ENCODE data around the gene GRID2. TPM values are rescaled to one million over a fixed set of nuclear protein-coding genes. Genes with fewer than 3 reads are reported as not detected.

The GRID2 gene
- total RNA-seq, 3 donors from 2014 or later = 0.44 TPM; not detected in 2

GRCh38 chr4:92678292-92678691 lies 374.5 kb downstream of the GRID2 start:
- no peak for TF ChIP-seq CTCF (IDR thresholded peaks at IDR 0.05)
- intact Hi-C loops (cut with DNase I, micrococcal nuclease) = no loop called here
- no peaks in the 10 kb centered on the region for H3K9me3 ChIP-seq
- no peak for DNase-seq
- no peak overlapping the region for H3K4me3 ChIP-seq
- H3K4me1 ChIP-seq (ENCODE audit: low read depth) = no peaks in the 10 kb centered on the region
- no peak for ATAC-seq
- H3K36me3 ChIP-seq (ENCODE audit: low read depth) = no peaks in the 10 kb centered on the region

- DNase-seq = no peak
- no peak overlapping the region for H3K4me3 ChIP-seq
- TF ChIP-seq CTCF (IDR thresholded peaks at IDR 0.05) = no peak
- no peaks in the 10 kb centered on the region for H3K36me3 ChIP-seq (ENCODE audit: low read depth)
- no peaks in the 10 kb centered on the region for H3K4me1 ChIP-seq (ENCODE audit: low read depth)
- intact Hi-C loops (cut with DNase I, micrococcal nuclease) = no loop called here
- H3K9me3 ChIP-seq = no peaks in the 10 kb centered on the region
- ATAC-seq = no peak
Observed at GRCh38 chr4:92679149-92679548, 375.4 kb downstream of the GRID2 start.

- Histone ChIP-seq H3K36me3 (ENCODE audit: low read depth) (no peaks in the 10 kb centered on the region), H3K9me3 (no peaks in the 10 kb centered on the region), H3K4me1 (ENCODE audit: low read depth) (no peaks in the 10 kb centered on the region), H3K4me3 (no peak overlapping the region)
- intact Hi-C loops (cut with DNase I, micrococcal nuclease) = no loop called here
- DNase-seq (no peak), ATAC-seq (no peak)
- no peak for TF ChIP-seq CTCF (IDR thresholded peaks at IDR 0.05)
Observed at GRCh38 chr4:92714640-92715039, 410.9 kb downstream of the GRID2 start.

- Histone ChIP-seq H3K9me3 (no peaks in the 10 kb centered on the region), H3K4me3 (no peak overlapping the region), H3K4me1 (ENCODE audit: low read depth) (no peaks in the 10 kb centered on the region), H3K36me3 (ENCODE audit: low read depth) (no peaks in the 10 kb centered on the region)
- no peak for ATAC-seq
- TF ChIP-seq CTCF (IDR thresholded peaks at IDR 0.05) = no peak
- intact Hi-C loops (cut with DNase I, micrococcal nuclease) = no loop called here
- DNase-seq = no peak
Observed at GRCh38 chr4:92733231-92733630, 429.5 kb downstream of the GRID2 start.

- ATAC-seq (no peak), DNase-seq (no peak)
- H3K36me3 ChIP-seq (ENCODE audit: low read depth) = no peaks in the 10 kb centered on the region
- intact Hi-C loops (cut with DNase I, micrococcal nuclease) = no loop called here
- H3K4me3 ChIP-seq = no peak overlapping the region
- TF ChIP-seq CTCF (IDR thresholded peaks at IDR 0.05) = no peak
- H3K9me3 ChIP-seq = no peaks in the 10 kb centered on the region
- H3K4me1 ChIP-seq (ENCODE audit: low read depth) = no peaks in the 10 kb centered on the region
Observed at GRCh38 chr4:92735025-92735665, 431.4 kb downstream of the GRID2 start.

- ATAC-seq = no peak
- Histone ChIP-seq H3K4me3 (no peak overlapping the region), H3K36me3 (ENCODE audit: low read depth) (no peaks in the 10 kb centered on the region), H3K4me1 (ENCODE audit: low read depth) (no peaks in the 10 kb centered on the region), H3K9me3 (no peaks in the 10 kb centered on the region)
- intact Hi-C loops (cut with DNase I, micrococcal nuclease) = no loop called here
- DNase-seq = no peak
- TF ChIP-seq CTCF (IDR thresholded peaks at IDR 0.05) = no peak
Observed at GRCh38 chr4:92760433-92760832, 456.7 kb downstream of the GRID2 start.

All from mucosa of descending colon (tissue), 3 donors.